ENCODE data around the gene ARHGAP9.
"Not testable (repeated sequence)": the region's sequence is repeated elsewhere in the genome, so short reads cannot be mapped to it uniquely, and the experiment has no call there.

The ARHGAP9 gene

GRCh38 chr12:57517718-57518117 lies 38.1 kb upstream of the ARHGAP9 start:
- not testable (repeated sequence) for DNase-seq (ENCODE audit: low read depth, low spot score)

GRCh38 chr12:57517187-57517586 lies 37.5 kb upstream of the ARHGAP9 start:
- DNase-seq (ENCODE audit: low read depth, low spot score): no peak

GRCh38 chr12:57516617-57517153 lies 37.0 kb upstream of the ARHGAP9 start:
- DNase-seq (ENCODE audit: low read depth, low spot score): no peak

- DNase-seq (ENCODE audit: low read depth, low spot score): no peak
These were observed 36.4 kb upstream of the ARHGAP9 start for GRCh38 chr12:57515934-57516541.

- DNase-seq (ENCODE audit: low read depth, low spot score): no peak
These were observed 35.8 kb upstream of the ARHGAP9 start for GRCh38 chr12:57515408-57515933.

GRCh38 chr12:57514720-57515407 lies 35.2 kb upstream of the ARHGAP9 start:
- DNase-seq (ENCODE audit: low read depth, low spot score): no peak

GRCh38 chr12:57514246-57514645 lies 34.6 kb upstream of the ARHGAP9 start:
- not testable (repeated sequence) for DNase-seq (ENCODE audit: low read depth, low spot score)

GRCh38 chr12:57513677-57514076 lies 34.0 kb upstream of the ARHGAP9 start:
- DNase-seq (ENCODE audit: low read depth, low spot score): not testable (repeated sequence)

- DNase-seq (ENCODE audit: low read depth, low spot score): no peak
These were observed 33.6 kb upstream of the ARHGAP9 start for GRCh38 chr12:57513266-57513665.

- DNase-seq (ENCODE audit: low read depth, low spot score): no peak
These were observed 33.0 kb upstream of the ARHGAP9 start for GRCh38 chr12:57512665-57513064.

- no peak for DNase-seq (ENCODE audit: low read depth, low spot score)
These were observed 32.1 kb upstream of the ARHGAP9 start for GRCh38 chr12:57511588-57512325.

- no peak for DNase-seq (ENCODE audit: low read depth, low spot score)
These were observed 31.5 kb upstream of the ARHGAP9 start for GRCh38 chr12:57511161-57511560.

- DNase-seq (ENCODE audit: low read depth, low spot score): not testable (repeated sequence)
These were observed 28.1 kb upstream of the ARHGAP9 start for GRCh38 chr12:57507796-57508195.

GRCh38 chr12:57506541-57506940 lies 26.9 kb upstream of the ARHGAP9 start:
- DNase-seq (ENCODE audit: low read depth, low spot score): not testable (repeated sequence)

- DNase-seq (ENCODE audit: low read depth, low spot score): not testable (repeated sequence)
These were observed 22.8 kb upstream of the ARHGAP9 start for GRCh38 chr12:57502311-57502969.

- no peak for DNase-seq (ENCODE audit: low read depth, low spot score)
These were observed 20.5 kb upstream of the ARHGAP9 start for GRCh38 chr12:57500213-57500612.

GRCh38 chr12:57498571-57498970 lies 18.9 kb upstream of the ARHGAP9 start:
- no peak for DNase-seq (ENCODE audit: low read depth, low spot score)

GRCh38 chr12:57498132-57498502 lies 18.5 kb upstream of the ARHGAP9 start:
- no peak for DNase-seq (ENCODE audit: low read depth, low spot score)

- no peak for DNase-seq (ENCODE audit: low read depth, low spot score)
These were observed 17.8 kb upstream of the ARHGAP9 start for GRCh38 chr12:57497223-57498131.

- no peak for DNase-seq (ENCODE audit: low read depth, low spot score)
These were observed 17.2 kb upstream of the ARHGAP9 start for GRCh38 chr12:57496822-57497221.

All from iPS DF 19.7 (cell line).